ENCODE data around the gene ECHDC3.
"Not testable (repeated sequence)": the region's sequence is repeated elsewhere in the genome, so short reads cannot be mapped to it uniquely, and the experiment has no call there.

Gene ECHDC3, protein sequence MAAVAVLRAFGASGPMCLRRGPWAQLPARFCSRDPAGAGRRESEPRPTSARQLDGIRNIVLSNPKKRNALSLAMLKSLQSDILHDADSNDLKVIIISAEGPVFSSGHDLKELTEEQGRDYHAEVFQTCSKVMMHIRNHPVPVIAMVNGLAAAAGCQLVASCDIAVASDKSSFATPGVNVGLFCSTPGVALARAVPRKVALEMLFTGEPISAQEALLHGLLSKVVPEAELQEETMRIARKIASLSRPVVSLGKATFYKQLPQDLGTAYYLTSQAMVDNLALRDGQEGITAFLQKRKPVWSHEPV

DNA sequence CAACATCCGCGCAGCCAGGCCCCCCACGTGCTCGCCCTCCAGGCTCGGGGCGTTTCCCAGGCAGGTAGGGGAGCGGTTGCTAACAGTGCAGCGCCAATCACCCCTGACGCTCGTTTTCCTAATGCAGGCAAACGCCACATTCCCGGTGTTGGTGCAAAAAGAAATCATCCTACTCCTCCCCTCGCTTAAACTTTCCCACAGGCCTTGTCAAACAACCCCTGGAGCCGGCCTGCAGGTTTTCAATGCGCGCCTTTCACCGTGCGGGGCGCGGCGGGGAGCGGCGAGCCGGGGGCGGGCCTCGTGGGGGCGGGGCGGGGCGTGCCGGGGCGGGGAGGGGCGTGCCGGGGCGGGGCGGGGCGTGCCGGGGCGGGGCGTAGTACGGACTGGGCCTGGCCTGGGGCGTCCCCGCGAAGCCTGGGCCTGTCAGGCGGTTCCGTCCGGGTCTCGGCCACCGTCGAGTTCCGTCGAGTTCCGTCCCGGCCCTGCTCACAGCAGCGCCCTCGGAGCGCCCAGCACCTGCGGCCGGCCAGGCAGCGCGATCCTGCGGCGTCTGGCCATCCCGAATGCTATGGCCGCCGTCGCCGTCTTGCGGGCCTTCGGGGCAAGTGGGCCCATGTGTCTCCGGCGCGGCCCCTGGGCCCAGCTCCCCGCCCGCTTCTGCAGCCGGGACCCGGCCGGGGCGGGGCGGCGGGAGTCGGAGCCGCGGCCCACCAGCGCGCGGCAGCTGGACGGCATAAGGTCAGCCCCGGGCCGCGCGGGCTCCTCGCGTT is at the start of gene ECHDC3:
TSS of gene ECHDC3 (plus strand) at position 374 of the 770 bp plus-strand sequence. CDS start at position 569, 195 bp downstream.
- DNase-seq = peak; percentile 35 to 54

DNA sequence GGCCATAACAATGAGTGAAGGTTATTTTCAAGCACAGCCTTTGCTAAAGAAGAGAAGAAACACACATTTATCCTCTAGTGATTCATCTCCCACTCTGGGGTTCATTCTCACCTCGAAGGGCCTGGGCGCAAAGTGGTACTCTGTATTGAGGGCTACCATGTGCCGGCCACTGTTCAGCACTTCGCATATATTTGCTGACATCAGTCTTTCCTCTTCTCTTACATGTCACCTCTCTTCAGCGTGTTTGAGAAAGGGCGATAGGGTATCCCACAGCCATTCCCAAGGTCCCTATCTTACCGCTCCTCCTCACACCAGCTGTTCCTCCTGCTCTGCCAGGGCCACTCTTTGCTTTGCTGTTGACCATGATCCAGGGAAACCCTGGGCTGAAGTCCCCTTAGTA is 48.8 kb upstream of the ECHDC3 start:
- no peak for DNase-seq

DNA sequence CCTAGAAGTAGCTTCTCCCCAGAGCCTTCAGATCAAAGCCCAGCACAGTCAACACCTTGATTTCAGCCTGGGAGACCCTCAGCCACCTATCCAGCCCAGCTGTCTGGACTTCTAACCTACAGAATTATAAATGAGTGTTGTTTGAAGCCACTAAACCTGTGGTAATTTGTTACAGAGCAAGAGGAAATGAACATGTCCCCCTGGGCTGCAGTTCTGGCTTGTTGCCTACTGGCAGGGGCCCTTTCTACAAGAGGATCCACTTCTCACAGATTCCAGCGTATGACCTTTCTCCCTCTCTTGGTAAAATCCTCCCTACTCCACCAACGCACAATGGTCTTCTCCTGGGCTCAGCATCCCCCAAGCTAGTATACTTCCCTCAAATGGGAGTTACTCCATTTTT is 46.4 kb upstream of the ECHDC3 start:
- no peak for DNase-seq

DNA sequence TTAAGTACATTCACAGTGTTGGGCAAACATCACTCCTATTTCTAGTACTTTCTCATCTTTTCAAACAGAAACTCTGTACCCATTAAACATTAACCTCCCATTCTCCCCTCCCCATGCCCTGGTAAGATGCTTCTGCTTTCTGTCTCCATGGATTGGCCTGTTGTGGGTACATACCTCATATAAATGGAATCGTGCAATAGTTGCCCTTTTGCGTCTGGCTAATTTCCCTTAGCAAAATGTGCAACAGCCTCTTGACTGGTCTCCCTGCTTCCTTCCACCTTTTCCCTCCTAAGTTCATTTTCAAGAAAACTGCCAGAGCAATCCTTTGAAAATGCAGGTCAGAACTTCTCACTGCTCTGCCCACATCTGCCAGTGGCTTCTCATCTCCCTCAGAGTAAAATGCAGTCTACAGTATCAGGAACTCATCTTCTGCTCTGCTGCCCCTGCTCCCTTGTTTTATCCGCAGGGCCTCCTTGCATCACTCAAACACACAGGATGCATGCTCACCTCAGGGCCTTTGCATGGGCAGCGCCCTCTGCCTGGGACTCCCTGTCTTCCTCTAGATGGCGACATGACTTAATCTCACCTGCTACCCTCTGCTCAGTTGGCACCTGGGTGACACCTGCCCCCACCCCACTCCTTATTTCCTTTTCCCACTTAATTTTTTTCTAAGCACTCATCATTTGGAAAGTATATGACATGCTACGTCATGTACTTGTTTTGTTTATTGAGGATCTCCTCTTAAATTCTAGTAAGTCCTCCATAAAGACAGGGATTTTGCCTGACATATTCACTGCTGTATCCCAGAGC is 44.3 kb upstream of the ECHDC3 start:
- no peak for DNase-seq

DNA sequence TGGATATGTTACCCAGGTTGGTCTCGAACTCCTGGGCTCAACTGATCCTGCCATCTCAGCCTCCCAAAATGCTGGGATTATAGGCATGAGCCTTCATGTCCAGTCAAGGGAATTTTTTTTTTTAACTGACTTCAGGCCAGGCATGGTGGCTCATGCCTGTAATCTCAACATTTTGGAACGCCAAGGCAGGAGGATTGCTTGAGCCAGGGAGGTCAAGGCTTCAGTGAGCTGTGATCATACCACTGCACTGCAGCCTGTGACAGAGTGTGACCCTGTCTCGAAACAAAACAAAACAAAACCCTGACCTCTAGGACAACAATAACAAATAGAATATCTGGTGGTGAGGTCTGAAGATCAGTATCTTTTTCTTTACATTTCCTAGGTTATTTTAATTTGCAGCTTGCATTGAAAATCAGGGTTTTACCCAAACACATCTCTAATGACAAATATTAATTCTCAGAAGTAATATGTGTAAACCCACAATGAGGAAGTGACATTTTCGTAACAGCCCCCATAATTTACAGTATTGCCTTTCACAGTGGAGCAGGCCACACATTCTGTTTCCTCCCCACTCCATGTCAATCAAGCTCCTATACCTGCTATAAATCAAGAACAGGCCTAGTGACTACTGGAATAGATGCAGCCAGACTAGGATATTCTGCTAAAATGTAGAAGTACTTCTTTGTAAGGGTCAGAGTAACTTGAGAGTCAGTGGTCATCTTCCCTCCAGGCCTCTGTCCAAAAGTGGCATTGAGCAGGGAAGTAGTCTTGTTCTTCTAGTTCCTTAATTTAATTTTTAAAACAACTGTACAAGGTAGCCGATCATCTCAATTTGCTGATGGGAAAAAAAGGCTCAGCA is 43.3 kb upstream of the ECHDC3 start:
- DNase-seq = no peak

DNA sequence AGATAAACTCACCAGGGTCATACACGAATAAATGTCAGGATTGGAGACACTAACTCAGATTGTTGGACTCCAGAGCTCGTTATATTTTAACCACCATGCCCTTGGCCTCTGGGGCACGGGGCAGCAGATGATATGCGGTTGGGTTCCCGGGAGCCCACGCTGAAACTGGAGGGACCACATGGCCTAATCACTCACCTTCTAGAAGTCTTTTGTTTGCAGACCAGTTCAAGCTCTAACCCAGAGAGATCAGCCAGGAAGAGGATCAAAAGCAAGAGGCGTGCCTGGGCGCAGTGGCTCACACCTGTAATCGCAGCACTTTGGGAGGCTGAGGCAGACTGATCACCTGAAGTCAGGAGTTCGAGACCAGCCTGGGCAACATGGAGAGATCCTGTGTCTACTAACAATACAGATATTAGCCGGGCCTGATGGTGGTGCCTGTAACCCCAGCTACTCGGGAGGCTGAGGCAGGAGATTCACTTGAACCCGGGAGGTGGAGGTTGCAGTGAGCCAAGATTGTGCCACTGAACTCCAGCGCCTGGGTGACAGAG is 42.6 kb upstream of the ECHDC3 start:
- DNase-seq = no peak

DNA sequence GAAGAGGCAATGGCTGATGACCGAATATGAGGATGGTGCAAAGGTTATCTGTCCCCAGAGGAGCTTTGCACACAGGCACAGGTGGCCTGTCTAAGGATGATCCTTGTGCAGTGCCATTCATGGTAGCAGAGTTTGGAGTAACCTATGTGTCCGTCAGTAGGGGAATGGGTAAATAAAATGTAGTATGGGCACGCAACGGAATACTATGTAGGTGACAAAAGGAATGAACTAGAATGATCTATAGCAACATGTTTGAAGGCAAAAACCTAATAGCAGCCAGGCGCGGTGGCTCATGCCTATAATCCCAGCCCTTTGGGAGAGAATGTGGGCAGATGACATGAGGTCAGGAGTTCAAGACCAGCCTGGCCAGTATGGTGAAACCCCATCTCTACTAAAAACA is 41.6 kb upstream of the ECHDC3 start:
- DNase-seq = no peak

DNA sequence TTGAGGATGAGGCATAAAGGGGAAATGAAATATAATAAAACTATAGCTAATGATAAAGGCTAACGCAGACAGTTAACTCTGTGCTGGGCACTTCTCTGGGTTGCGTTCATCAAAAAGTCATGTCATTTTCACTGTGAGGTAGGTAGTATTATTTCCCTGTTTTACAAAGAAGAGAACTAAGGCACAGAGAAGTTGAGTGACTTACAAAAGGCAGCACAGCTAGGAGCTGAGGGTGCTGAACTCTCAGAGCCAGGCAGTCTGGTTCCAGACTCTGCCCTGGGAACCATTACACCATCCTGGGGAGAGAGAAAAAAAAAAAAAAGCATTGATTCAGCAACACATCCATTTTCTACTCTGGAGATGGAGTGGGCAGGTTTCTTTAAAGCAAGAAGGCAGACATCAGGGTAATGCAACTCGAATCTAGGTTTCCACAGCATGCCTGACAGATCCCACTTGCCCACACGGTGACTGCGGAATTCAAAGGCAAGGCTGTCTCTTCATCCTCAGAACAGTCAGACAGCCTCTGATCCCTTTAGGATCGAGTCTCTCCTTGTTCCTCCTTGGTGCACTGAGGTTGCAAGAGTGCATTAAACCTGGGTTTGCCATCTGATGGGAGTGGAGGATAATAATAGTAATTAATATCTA is 40.6 kb upstream of the ECHDC3 start:
- no peak for DNase-seq

DNA sequence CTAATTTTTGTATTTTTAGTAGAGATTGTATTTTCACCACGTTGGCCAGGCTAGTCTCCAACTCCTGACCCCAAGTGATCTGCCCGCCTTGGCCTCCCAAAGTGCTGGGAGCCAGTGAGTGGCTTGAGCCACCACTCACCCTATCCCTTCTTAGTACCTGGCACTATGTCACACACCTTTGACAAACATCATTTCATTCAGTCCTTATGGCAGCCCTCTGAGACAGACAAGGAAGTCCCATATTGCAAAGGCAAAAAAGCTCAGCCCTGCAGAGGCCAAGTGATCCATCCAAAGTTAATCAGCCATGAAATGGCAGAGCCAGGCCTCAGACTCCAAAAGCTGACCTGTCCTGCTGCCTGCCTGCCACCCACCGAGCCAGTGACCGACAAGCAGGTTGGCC is 39.9 kb upstream of the ECHDC3 start:
- no peak for DNase-seq

DNA sequence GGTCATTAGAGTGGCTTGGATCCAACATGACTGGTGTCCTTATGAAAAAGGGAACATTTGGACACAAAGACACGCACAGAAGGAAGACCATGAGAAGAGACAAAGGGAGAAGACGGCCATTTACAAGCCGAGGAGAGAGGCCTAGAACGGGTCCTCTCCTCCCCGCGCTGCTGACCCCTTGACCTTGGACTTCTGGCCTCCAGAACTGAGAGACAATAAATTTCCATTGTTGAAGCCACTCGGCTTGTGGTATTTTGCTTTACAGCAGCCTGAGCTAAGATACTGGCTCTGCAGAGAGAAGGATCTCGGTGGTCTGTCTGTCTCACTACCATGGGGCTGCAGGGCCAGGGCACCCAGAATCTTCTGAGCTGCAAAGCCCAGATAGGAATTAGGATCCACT is 38.1 kb upstream of the ECHDC3 start:
- no peak for DNase-seq

DNA sequence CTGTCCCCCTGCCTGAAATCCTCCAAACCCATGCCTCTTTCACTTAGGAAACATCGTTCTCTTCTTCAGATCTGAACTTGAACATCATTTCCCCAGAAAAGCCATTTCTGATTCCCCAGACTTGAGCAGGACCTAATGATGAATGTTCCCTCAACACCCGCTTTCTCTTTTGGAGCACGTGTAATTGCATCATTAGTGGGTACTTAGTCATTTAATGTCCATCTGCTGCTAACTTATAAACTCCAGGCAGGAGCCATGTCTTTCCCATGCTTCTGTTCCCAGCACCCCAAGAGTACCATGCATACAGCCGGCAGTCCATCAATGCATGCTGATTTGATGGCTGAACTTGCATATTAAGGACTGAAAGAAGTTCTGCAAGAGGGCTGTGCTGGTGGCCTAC is 36.5 kb upstream of the ECHDC3 start:
- DNase-seq = no peak

DNA sequence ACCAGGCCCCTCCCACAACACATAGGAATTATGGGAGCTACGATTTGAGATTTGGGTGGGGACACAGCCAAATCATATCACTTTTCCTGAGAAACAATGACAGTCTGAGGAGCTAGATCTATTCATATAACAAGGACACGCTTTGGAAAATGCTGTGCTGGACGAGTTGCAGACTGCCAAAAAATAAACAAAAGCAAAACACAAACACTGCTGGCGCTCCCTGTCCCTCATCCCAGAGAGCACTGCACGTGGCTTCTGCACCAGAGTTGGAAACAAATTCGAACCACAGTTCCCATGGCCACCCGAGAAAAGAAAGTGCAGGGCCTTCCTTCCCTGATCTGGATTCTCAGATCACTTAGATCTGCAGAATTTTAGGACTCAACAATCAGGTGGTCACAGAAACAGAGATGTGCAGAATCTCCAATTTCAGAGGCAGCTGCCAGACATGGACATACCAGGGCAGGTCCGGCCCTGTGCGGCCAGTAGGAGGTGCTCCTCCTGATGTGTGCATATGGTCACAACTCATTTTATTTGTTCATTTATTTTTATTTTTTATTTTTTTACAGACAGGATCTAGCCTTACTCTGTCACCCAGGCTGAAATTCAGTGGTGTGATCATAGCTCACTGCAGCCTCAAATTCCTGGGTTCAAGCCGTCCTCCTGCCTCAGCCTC is 35.2 kb upstream of the ECHDC3 start:
- DNase-seq = no peak

DNA sequence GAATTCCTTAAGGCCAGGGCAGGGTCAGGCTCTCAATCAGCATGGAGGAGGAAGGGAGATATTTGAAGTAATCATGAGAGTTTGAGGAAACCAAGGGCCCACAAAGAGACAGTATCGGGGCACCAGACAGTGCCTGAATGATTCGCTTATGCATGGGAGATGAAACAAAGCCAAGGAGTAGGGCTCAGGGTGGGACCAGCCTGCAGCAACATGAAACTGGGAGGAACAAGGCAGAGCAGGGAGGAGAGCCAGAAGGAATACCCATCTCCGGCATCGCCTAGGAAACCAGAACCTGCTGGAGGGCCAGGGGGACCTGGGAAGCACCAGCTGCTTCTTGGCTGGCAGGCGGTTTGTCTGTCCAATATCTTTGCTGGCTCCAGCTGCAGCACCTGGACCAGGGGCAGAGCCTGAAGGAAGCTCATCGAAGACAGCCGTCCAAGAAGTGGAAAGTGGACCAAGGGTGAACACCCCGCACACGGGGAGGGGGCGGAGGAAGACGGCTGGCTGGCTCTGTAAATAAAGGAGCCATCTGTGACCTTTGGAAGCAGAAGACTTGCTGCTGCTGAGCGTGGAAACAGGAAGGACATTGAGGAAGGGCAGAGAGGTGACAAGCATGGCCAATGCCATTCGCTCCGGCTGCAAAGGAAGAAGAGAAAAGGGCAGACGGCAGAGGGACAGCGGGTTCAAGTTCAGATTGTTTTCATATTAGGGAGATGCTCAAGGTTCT is 34.4 kb upstream of the ECHDC3 start:
- DNase-seq = no peak

DNA sequence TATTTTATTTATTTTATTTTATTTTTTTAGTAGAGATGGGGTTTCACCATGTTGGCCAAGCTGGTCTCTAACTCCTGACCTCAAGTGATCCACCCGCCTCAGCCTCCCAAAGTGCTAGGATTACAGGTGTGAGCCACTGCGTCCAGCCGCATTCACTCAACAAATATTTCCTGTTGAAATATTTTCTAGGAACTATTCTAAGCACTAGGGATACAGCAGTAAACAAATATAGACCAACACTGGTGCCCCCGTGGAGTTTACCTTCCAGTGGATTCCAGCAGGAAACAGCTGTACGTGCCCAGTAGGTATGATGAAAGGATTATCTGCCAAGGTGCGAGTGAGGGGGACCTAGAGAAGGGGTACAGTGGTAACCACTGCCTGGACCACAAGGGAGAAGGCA is 33.4 kb upstream of the ECHDC3 start:
- DNase-seq = not testable (repeated sequence)

DNA sequence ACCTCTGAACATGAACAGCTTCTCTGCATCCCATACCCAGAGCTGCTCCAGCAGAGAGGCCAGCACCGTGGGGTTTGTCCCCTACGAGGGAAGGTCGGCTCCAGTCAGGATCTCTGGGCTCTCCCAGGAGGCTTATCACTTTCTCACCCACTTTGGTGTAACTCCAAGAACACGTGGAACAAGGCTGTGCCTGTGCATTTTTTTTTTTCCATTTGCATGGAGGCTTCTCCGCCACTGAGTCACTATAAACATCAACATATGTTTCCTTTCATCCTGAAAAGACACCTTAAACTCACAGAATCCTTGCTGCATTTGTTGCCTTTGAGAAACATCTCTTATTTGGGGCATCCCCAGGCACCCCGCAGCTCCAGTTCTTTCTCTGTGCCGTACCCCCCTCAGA is 29.4 kb upstream of the ECHDC3 start:
- no peak for DNase-seq

DNA sequence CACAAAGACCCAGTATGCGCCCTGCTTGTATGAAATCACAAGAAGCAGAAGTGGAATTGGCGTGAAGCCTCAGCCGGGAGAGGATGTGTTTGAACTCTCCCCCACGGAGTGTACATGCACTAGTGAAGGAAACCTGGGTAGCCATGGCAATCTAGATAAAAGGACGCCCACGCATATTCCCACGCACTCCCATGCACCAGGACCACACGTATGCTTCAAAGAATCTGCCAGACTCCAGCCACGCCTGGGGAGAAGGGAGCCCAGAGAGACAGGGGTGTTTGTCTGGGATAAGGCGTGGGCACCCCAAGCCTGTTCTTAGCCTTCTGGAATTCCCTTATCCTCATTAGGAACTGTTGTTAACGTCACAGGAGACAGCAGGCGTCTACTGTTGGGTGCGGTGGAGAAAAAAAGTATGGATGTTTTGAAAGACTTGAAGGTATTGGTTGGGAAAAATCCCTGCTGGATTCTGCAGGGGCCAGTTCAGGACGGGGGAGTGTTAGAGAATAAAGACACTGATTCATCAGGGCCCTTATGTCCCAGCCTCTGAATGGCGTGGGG is 28.9 kb upstream of the ECHDC3 start:
- no peak for DNase-seq

DNA sequence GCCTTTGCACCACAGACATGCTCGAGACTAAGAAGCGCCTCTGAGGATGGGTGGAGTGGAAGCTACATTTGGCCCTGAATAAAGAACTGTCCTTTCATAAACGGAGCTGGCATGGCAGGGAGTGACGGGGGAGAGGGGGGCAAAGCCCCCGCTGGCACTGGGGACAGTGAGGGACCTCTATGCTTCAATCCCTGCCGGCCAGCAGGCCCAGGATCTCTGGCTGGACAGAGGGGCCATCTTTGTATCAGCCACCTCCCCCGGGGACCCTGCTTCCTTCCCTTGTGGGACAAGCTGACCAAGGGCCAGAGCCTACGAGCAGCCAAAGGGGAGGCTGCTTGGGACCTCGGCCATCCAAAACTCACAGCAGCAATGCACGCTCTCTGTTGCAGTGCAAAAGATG is 28.2 kb upstream of the ECHDC3 start:
- DNase-seq = no peak

DNA sequence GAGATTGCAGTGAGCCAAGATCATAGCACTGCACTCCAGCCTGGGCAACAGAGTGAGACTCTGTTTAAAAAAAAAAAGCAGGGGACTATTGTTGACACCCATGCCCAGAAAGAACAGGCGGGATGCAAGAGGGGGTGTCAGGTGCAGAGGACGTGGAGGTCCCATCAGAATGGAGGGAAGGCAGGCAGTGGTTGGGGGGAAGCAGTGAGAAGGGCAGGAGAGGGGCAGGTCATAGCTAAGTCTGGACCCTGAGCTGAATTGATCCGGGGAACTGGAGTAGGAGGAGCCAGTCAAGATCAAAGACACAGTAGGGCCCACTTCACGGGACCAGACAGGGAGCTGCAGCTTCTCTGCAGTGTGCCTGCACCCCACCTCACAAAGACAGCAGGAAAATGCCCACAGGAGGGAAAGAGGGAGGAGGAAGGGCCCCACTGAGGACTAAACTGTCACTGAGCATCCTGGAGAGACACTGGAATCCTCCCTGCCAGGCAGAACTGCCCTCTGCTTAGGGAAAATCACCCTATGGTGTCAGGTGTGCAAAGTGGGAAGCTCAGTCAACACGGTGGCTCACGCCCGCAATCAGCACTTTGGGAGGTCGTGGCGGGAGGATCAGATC is 27.3 kb upstream of the ECHDC3 start:
- no peak for DNase-seq

DNA sequence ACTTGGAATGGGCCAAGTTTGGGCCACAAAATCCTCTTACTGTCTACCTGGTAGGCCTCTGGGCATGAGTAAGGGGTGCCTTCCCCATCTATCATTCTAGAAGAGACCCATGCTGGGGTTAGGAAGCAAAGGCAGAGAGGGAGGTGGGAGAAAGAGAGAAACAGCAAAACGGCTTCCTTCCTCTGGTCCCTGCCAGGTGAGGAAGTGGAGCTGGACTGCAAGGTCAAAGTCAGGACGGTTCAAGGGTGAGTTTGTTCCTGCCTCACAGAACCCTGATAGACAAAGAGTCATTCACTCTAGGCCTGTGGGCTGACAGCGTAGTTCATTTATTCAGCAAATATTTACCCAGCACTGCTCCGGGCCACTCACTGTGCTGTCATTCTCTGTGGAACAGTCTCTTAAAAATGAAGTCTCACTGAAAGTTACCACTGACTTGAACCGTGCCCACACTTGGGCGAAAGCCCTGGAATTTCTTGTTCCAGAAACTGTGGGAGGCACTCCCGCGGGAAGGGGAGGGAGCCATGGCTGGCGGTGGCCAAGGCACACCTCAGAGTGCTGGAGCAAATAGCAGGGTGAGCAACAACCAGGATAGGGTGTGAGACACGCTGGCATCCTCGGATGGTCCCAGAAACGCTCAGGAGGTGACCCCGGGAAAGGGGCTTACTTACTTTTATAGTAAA is 26.2 kb upstream of the ECHDC3 start:
- DNase-seq = no peak

Data from NCI-H2081 (cell line).